Middle frontal gyrus (tissue), 1 donor: ENCODE results near the gene HMGN5.

ENCODE experiments used
- DNase-seq: peaks from one replicate; pipeline ENCODE4 v3.0.0-alpha.2; 2015; ENCODE audit warnings: low spot score; ENCODE audit errors: extremely low spot score

HMGN5 gene, protein sequence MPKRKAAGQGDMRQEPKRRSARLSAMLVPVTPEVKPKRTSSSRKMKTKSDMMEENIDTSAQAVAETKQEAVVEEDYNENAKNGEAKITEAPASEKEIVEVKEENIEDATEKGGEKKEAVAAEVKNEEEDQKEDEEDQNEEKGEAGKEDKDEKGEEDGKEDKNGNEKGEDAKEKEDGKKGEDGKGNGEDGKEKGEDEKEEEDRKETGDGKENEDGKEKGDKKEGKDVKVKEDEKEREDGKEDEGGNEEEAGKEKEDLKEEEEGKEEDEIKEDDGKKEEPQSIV

DNA sequence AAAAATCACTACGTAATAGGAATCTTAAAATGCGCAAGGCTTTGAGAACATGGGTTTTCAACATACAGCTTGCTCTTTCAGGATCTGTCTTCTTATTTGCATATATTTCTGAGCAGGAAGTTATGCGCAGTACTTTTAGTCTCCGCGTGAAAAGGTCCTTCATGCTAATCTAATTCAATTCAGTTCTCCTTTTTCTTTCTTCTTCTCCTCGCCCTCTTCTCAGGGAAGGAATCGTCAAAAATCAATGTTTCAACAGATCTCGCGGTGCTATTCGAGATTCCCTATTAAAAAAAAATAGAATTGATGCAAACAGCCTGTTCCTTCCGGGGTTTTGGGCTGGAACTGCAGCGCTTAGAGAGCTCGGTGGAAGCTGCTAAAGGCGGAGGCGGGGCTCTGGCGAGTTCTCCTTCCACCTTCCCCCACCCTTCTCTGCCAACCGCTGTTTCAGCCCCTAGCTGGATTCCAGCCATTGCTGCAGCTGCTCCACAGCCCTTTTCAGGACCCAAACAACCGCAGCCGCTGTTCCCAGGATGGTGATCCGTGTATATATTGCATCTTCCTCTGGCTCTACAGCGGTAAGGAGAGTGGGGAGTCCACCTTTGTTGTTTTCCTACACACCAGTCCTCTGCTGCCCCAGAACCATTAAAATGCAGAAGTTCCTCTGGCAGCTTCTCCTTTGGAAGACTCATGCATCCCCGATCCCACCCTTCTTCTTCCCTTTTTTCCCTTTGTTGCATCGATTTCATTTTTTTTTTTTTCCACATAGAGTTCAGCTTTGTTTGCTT, at the start of gene HMGN5, which contains the start of gene SH3BGRL:
TSS of gene HMGN5 (minus strand) at position 243 of the 785 bp plus-strand sequence. CDS start 80,364 bp downstream, outside the sequence.
TSS of gene SH3BGRL (plus strand) at position 432 of the 785 bp plus-strand sequence. CDS start at position 531, 99 bp downstream.
- peak; percentile 56 for DNase-seq

DNA sequence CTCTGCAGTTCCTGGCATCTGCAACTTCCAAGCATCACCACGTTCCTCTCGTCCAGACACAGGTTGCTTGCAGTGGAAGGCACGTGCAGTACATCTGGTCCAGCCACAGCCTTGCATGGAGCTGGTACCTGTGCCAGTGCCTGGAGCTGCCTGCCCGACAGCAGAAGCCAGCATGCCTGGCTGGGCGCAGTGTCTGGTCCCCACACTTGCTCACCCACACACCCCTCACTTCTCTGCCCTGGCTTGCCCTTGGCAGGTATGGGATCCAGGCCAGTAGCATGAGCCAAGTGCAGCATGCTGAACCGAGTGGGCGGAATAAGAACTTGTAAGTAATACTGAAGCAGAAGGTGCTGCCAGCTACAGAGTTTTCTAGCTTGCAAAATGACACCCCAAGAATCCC, 40.0 kb upstream of the HMGN5 start:
- no peak for DNase-seq

DNA sequence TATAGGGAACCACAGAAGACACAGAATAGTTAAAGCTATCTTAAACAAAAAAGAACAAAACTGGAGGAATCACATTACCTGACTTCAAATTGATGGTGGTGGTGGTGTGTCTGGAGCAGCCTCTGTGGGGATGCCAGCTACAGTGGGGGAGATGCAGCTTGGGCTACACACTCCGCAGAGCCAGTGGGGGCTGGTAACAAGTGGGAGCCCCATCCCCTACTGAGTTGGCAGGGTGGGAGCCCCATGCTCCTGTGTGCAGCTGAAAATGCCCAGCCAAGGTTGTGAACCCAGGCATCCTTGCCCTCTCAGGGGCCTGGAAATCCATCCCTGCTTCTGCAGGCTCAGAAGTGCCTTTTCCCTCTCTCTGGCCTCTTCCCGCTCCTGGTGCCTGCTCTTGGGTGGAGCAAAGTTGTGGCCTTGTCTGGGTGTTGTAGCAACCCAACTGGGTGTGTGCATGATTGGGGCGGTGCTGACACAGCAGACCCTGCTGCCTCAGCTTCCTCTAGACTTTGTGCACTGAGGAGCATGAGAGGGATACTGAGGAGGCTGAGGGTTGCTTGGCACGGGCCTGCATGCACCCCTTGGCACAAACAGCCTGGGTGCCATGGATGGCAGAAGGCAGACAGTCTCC, 39.1 kb upstream of the HMGN5 start:
- DNase-seq, result no peak

DNA sequence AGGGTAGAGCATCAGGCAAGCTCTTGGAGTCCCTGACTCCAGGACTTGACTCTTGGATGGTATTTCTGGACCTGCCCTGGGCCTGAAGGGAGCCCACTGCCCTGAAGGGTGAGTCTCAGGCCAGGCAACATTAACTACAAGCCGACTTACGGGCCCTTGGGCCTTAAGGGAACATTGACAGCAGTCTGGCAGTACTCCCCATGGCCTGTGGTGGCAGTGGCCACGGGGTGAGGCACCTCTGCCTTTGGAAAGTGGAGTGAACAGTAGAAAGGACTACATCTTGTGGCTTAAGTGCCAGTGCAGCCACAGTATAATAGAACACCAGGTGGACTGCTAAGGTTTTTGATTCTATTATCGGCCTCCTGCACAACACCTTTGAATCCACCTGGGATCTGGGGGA, 36.5 kb upstream of the HMGN5 start:
- DNase-seq, result no peak

DNA sequence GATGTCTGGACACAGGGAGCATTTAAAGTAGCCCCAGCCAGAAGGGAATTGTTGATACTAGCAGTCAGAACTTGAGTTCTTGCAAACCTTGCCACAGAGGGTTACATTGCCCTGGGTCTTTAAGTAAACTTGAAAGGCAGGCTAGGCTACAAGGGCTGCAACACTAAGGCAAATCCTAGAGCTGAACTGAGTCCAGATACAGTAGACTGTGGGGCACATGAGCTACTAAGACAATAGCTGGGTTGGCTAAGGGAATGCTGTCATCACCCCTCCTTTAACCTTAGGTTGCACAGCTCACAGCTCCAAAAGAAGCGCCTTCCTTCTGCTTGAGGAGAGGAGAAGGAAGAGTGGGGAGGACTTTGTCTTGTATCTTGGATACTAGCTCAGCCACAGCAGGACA, 35.8 kb upstream of the HMGN5 start:
- DNase-seq, result no peak

DNA sequence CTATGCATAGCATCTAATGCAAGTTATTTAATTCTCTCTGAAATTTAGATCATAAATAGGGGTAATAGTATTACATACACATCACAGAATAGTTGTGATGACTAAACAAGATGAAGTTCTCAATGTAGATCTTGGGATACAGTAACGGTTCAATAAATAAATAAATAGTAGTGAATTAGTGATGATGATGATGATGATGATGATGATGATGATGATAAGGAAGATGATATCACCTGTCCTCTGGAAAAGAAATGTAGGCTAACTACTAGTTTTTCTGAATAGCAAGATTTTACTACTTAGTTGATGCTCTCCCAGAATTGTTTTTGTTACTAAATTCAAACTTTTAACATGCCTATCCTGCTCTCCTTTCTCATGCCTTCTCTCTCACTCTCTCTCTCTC, 30.5 kb upstream of the HMGN5 start:
- no peak for DNase-seq

DNA sequence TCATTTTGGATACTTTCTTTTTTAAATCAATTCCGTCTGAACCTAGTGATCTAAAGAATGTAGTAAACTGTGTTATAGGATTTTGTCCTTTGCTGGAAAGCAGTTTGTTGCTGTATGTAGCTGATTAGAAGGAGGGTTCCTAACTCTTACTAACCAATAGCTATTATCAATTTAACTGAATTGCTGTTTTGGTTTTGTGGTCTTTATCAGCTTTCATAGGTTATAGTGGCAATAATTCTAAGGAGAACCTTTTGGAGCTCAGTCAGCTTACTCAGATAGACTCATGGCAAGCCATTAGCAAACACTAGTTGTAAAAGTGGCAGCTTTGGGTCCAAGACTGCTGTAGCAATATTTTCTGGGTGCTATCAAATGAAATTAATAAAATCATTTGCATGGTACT, 29.8 kb upstream of the HMGN5 start:
- no peak for DNase-seq

DNA sequence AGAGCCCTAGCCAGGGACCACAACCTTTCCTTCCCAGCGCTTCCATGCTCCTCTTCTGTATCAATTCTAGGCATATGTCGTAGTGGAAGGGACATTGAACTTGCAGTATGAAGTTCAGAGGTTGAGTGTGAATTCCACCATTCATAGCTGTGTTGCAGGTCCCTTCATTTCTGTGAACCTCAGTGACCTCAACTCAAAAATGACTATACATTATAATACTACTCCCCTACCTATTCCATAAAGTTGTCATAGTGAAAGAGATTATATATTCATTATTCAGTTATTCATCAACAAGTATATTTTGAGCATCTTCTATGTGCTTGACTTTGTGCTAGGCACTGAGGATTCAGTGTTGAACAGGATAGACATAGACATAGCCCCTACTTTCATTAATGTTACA, 28.2 kb upstream of the HMGN5 start:
- no peak for DNase-seq

DNA sequence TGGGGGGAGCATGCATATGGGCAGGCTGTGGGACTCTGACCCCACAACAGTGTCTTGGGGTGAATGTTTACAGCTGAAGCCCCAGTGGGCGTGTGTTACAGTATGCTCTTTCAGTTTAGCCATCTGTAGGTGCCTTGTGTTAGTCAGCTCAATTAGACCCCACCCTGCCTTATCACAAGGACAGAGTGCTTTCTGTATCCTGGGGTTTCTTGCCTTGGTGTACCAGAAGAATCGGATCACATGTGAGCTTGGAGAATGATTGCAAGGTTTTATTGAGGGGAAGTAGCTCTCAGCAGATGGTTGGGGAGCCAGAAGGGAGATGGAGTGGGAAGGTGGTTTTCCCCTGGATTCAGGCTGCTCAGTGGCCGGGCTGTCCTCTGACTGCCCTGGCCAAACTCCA, 27.5 kb upstream of the HMGN5 start:
- DNase-seq, result no peak

DNA sequence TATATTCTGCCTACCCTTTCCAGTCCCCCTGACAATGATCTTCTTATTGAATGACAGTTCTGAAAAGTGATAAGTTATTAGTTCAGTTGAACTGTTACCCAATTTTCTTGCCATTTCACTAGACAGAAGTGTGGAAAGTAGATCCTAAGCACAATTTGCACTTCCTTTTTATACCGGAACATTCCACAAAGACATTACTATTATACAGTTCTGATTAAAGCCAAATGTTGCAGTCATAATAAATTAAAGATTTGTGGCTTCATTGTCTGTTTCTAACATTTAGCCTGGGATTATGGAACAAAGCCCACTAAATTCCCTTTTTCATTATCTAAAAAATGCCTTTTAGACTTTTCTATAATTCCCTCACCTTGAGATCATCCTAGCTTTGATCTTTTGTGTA, 14.0 kb upstream of the HMGN5 start:
- DNase-seq, result no peak

DNA sequence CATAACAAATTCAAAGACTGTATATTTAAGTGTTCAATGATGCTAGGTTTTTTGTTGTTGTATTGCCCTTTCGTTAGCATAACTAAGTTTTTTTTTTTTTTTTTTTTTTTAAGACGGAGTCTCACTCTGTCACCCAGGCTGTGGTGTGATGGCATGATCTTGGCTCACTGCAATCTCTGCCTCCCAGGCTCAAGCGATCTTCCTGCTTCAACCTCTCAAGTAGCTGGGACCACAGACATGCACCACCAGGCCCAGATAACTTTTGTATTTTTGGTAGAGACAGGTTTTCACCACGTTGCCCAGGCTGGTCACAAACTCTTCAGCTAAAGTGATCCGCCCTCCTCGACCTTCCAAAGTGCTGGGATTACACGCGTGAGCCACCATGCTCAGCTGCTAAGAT, 7.2 kb upstream of the HMGN5 start:
- no peak for DNase-seq

DNA sequence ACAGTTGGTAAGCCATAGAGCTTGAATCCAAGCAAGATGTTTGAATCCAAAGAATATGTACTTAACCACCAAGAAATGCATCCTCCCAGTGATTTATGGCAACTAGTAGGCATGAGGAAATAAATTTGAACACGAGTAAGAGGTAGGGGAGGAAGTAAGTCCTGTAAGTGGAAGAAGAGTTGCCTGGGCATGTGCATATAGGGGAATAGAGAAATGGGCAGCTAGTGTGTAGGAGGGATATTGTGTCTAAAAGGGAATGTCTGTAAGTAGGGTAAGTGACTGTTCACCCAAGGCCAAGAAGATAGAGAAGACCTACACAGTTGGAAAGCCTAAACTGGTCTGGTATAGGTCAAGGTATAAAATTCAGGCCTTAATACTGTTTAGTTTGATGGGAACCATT, 4.8 kb upstream of the HMGN5 start:
- no peak for DNase-seq

DNA sequence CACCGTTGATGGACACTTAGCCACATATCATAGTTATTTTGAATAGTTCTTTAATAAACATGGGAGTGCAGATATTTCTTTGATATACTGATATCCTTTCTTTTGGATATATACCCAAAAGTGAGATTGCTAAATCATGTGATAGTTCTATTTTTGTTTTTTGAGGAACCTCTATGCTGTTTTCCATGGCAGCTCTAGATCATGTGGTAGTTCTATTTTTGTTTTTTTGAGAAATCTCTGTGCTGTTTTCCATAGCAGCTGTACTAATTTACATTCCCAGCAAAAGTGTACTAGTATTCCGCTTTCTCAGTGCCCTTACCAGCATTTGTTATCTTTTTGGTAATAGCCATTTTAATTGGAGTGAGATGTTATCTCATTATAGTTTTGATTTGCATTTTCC, 3.8 kb upstream of the HMGN5 start:
- no peak for DNase-seq

DNA sequence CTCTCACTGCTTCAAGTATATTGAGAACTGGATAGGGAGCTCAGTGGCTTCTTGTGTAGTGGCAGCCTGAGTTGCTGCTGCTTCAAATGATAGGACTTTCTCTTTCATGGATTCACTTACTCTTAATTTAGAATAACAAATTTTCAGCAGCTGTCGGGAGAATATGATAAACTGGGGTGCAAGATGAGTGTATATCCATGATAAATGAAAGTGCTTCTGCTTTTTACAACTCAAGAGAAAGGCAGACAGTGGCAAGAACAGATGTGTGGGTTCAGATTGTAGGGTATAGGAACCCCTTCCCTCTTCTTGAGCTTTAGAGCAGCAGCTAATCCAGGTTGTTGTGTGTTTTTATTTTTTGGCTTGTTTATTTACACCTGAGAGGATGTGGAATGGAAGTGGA, 1.2 kb upstream of the HMGN5 start:
- no peak for DNase-seq

DNA sequence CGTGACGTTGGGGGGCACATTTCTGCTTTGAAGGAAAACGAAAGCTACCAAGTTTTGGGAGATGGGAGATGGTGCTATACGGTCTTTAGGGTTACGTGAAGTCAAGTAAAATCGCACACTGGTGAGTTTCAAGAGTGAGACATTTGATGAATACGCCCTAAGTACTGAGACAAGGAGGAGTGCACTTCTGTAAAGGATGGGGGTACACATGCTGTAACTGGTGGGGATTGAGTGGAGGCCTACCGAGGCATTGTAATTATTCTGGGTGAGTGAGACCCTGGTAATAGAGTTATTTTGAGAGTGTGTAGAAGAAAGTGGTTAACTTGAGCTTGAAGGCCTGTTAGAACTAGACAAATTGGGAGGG, 725 bp upstream of the HMGN5 start:
- DNase-seq, result no peak

DNA sequence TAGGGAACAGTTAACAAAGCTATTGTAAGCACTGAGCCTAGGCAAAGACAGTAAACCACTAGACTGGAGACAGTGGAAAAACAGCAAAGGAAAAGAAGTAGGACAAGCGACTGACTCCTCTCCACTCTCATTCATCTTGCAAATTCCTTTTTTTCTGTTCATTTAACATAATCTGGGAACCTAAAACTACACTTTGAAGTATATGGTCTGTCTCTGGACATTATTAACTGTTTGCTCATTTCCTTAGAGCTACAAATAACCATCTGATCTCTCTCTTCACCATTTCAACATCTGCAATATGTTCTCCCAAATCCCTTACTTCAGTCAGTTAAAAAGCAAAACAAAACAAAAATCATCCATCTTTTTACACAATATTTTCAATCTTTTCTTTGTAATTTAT, 642 bp downstream of the HMGN5 start:
- DNase-seq, result no peak

DNA sequence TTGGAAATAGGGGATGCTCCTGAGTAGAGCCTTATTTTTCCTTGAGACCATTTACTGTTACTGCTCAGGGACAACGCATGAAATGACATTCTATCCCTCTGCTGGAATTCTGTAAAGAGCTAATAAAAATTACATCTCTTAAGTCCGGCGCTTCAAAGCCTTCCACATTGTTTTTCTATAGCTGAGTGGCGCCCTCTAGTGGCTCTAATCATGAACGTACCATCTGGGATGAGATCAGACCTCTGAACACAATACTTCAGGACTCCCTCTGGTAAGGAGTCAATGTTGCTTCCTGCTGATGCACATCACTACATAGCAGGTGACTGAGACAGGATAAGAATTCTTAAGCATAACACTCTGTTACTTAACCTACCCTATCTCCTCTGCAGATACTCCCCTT, 6.0 kb downstream of the HMGN5 start:
- DNase-seq, result no peak

DNA sequence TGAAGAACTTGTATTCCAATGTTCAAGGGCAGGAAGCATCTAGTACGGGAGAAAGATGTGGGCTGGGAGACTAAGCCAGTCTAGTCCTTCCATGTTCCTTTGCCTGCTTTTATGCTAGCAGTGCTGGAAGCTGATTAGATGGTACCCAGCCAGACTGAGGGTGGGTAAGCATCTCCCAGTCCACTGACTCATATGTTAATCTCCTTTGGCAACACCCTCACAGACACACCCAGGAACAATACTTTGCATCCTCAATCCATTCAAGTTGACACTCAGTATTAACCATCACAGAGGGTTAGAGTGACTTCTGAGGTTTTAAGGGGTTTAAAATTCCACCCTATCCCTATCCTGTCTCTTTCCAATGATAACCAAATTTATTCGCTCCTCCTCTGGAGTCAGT, 6.5 kb downstream of the HMGN5 start:
- DNase-seq, result no peak

DNA sequence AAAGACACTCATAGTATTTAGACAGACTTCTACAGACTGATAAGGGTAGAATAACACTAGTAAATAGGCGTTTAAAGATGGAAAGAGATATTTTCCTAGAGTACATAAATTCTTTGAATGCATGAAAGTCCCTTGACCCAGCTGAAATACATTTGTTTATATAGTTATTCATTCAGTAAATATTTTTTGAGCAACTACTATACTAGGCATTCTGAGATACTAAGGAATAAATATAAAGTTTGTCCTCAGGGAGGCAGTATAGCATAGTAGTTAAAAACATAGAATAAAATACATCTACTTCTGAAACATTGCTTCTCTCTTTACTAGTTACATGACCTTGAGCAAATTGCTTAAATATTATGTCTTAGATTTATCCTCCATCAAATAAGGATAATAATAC, 27.4 kb downstream of the HMGN5 start:
- no peak for DNase-seq

DNA sequence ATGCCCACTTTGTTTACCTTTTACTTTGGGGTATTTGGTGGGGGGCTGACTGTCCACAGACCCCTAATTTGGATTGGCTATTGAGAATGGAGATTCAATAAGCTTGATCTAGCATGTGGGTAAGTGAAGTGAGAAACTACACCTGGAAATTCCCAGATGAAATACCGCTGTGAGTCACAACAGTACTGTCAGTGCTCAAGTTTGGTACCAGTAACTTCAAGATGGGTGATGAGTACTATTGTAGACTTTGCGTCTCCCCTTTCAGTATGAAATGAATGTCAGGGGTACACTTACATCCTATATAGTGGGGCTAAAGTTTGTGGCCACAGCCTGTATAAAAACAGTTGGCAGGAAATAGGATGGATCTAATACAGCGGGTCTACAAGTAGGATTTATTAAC, 33.3 kb downstream of the HMGN5 start:
- no peak for DNase-seq

DNA sequence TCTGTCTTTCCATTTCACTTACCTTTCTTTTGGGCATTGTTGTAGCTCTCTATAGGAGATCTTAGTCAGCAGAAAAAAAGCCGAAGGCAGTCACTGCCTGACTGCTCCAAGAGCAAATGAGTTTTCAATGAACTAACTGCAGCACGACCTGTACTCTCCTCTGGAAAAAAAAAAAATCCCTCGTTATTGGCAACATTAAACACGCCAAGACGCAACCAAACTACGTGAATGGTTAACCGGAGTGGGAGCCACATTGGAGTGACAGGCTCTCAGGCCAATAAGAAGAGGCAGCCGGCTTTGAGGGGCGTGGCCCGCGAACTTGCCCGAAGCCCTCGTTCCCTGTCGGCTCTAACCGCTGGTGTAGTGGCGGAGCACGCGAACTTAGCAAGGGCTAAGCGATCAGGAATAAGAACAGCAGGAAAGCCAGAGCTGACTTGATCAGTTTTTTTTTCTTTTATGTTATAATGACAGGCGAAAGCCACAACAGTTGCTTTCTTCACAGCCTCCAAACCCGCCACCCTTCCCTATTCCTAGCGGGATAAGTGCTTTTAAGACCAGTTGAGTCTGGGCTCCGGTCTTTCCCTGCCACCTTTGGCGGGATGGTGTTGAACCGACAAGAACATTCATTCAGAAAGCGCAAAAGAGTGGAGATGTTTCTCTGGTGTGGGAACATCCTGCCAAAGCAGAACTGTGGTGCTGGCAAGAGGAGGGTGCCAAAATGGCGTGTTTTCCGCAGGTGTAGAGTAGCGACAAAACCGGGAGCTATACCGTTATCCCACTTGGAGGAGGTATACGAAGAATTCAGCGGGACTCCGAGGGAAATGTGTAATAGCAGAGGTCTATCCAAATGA, 80.0 kb downstream of the HMGN5 start:
- DNase-seq, result peak; percentile 58

DNA sequence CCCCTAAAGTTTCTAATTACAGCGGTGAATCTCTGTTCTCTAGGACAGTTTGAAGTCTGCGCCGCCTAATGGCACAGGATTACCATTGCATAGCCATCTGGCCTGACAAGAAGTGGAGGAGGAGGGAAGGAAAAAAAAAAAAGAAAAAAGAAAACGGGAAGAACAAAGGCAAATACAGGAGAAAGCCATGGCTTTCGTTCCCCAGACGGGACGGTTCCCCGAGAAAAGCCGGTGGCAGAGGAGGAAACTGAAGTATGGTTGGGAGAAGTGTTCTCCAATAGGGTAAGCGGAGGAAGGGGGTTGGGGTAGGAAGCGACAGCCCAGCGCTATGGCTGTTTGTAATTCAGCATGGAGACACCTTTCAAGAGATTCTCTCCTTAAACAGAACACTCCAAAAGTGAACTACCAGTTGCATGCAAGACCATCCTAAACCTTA, 80.8 kb downstream of the HMGN5 start:
- DNase-seq, result peak; percentile 12
